GM19099 (cell line): ENCODE data around the gene MUL1.

Experiments used
- POLR2A ChIP-seq: IDR thresholded peaks from 3 replicates; pipeline ENCODE4 v1.6.1; 2011; ENCODE audit warnings: low read depth; ENCODE audit not compliant: insufficient read length; ENCODE audit errors: extremely low read depth

MUL1 gene, protein sequence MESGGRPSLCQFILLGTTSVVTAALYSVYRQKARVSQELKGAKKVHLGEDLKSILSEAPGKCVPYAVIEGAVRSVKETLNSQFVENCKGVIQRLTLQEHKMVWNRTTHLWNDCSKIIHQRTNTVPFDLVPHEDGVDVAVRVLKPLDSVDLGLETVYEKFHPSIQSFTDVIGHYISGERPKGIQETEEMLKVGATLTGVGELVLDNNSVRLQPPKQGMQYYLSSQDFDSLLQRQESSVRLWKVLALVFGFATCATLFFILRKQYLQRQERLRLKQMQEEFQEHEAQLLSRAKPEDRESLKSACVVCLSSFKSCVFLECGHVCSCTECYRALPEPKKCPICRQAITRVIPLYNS

DNA sequence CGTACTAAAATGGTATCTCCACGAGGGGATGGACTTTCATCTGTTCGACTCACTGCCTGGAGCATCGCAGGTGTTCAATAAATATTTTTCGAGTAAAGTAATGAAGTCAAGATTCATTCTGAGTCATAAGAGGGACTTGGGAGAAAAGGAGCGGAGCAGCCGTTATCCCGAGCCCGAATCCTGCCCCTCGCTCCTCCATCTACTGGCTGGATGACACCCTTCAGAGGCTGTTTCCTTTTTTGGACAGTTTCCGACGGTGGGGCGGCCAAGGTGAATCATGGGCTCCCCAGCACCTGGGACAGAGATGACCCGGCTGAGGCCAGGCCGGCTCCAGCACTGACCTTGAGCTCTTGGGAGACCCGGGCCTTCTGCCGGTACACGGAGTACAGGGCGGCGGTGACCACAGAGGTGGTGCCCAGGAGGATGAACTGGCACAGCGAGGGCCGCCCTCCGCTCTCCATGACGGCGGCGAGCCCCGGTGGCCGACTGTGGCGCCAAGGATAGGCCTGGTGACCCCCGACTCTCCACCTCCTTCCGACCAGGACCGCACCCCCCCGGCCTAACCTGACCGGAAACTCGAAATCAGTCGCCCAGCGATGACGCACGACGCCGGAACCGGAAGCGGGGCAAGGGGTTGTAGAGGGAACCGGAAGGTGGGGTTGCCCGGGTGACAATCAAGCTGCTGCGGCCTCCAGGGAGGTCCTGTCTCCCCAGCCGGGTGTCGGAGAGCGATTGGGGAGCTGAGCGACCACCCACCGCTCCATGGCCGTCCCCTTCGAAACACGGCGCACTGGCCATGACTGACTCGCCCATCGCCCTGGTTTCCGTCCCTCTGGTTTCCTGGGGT is at the start of gene MUL1:
Gene MUL1 (minus strand): TSS at position 588 of the 847 bp plus-strand sequence. CDS start 127 bp downstream, at position 461.
- TF ChIP-seq POLR2A, result peak; percentile 65

DNA sequence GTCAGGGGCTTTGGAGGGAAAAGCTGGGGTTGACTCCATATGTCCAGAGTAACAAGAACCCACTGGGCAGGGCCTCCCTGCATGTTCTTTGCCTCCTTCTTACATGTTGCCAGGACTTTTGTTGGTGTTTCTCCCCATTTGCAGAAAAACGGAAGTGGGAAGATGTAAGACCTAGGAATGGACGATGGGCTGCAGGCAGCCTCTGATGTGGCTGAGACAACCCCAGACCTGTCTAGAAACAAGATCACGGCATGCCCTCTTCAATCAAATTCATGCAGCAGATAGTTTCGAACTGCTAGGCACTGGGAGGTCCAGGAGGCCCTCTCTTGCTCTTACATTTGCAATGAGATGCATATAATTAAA is 47.8 kb upstream of the MUL1 start:
- TF ChIP-seq POLR2A, result no peak

DNA sequence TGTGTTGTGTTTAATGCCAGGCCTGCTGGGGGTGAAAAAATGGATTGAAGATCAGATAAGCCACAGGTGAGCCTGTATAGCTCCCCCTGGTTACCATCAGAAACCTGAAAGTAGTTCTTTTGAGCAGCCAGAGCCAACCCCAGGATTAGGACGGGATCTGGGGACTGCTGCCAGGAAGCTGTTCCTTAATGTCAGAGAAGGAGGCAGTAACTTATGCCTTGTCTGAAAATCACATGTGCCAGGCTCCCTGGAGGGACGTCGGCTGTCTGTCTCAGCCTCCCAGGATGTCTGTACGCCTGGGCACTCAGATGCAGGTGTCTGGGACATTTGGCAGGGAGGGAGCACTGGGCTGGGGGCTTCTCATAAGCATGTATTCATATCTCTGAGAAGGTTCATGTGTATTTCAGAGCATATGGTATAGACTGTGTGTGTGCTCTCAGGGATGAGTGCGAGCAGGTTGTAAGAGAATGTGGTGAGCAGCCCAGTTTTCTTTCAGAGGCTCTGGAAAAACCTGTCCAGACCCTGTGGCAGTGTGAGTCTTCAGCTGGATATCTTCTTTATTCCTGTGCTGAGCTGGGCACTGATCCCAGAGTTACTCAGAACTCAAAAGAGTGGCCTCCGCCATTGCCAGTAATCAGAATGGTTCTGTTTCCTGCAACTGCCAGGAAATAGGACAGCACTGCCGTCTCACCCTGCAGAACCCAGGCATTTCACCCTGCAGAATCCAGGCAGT is 47.2 kb upstream of the MUL1 start:
- TF ChIP-seq POLR2A, result no peak

DNA sequence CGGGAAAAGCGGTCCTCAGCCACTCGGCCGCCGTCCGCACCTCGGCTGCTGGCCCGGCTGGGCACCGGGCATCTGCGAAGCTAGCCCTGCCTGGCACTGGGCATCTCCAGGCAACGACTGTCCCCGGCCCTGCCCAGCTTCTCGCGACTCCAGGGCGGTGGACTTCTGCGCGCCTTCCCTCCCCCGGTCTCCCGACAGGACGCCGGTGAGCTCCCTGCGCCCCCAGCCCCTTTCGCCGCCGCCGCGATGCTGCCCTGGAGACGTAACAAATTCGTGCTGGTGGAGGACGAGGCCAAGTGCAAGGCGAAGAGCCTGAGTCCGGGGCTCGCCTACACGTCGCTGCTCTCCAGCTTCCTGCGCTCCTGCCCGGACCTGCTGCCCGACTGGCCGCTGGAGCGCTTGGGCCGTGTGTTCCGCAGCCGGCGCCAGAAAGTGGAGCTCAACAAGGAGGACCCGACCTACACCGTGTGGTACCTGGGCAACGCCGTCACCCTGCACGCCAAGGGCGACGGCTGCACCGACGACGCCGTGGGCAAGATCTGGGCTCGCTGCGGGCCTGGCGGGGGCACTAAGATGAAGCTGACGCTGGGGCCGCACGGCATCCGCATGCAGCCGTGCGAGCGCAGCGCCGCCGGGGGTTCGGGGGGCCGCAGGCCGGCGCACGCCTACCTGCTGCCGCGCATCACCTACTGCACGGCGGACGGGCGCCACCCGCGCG is 44.9 kb upstream of the MUL1 start:
- no peak for TF ChIP-seq POLR2A

DNA sequence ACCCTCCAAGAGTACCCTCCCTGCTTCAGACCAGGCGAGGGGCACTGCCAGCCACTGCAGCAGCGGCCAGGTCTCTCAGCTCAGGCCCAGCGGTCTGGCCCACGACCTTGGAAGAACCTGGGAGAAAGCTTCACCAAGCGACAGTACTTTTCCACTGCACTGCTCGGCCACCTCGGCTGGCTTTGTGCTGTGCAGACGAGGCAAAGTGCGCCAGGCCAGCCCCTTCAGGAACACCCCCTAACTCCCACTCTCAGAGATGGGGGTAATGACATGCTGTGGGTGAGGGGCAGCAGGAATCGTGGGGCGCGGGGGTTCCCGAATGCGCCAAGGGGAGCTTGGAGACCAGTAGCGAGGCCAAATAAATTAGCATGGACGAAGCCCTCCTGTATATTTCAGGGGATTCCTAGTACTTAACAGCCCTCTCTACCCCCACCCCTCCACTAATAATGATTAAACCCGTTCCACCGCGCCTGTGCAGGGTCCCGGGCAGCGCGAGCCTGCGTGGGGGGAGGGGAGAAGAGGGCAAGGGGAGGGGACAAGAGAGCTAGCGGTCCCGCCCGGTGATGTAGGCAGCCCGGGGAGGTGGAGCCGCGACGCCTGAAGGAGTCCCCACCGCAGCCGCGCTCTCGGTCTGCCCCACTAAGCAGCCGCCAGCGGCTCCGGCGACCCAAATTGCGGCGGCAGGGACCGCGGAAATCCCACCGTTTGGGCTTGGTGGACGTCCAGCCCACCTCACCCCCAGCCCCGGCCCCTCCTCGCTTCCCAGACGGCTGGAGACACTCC is 44.2 kb upstream of the MUL1 start, which contains the start of gene FAM43B:
Gene FAM43B (plus strand): TSS at position 629 of the 783 bp plus-strand sequence. CDS start 401 bp downstream, outside the sequence.
- no peak for TF ChIP-seq POLR2A

DNA sequence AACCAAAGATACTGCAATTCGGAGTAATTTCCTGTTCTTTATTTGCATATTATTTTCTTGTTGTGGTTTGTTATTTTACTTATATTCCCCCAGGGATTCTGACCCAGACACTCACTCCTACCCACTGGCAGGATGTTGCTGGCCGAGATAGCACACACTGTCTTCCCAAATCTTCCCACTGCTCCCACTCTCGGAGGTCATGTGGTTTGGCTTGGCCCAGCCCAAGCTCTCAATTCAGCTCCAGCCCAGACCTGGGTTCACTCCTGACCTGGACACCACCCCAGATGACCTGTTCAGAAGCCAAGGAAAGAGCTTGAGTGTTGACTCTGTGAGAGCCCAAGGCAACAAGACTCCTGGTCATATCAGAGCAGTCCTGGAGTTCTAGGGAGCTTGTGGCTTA is 43.2 kb upstream of the MUL1 start:
- no peak for TF ChIP-seq POLR2A

DNA sequence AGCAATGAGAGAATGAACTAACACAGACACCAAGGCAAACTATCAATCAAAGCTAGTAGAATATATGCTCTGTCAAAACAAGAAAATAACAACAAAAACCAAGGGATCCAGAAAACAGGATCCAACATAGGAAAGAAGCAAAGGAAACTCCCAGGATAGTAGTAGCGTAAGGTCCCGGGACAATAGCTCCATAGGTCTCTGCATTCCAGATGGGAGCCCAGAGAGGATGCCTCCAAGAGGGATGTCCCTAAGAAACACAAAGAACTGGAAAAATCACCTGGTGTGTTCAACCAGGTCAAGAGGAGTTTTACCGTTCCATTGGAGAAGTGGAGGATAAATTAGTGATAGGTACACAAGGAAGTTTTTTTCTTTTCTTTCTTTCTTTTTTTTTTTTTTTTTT is 38.7 kb upstream of the MUL1 start:
- TF ChIP-seq POLR2A, result no peak

DNA sequence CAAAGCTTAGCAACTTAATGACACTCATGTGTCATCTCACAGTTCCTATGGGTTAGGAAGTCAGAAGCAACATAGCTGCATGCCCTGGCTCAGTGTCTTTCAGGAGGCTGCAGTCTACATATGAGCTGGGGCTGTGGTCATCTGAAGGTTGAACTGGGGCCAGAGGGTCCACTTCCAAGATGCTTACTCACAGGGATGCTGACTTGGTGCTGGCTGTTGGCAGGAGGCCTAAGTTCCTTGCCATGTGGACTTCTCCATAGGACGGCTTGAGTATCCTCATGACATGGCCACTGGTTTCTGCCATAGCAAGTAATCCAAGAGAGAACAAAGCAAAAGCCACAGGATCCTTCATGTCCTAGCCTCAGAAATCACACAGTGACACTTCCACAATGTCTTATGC is 32.3 kb upstream of the MUL1 start:
- no peak for TF ChIP-seq POLR2A

DNA sequence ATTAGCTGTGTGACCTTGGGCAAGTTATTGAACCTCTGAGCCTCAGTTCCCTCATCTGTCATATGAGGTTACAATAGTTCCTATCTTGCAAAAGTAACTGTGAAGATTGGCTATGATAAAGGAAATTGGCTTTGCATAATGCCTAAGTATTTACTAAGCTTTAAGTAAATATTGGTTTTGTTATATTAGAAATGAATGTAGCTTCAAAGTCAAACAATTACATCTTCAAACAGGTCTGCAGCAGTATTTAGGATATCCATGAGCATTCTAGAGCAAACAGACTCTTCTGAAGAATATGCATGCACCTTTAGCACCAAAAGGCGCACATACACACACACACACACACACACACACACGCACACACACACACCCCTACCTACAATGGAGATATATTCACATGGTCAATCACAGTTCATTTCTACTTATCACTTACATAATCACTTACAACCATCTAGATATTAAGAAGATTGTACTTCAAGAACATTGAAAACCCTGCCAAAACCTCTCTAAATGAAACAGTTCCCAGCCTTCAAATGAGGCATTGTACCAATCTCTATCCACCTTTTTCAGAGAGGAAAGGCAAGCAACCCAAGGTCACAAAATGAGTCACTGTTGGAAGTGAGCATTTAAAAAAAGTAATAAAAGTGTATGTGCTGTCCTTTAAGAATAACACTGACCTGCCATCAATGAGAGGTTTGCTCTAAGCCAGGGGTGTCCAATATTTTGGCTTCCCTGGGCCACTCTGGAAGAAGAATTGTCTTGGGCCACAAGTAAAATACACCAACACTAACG is 31.0 kb upstream of the MUL1 start:
- TF ChIP-seq POLR2A, result no peak

DNA sequence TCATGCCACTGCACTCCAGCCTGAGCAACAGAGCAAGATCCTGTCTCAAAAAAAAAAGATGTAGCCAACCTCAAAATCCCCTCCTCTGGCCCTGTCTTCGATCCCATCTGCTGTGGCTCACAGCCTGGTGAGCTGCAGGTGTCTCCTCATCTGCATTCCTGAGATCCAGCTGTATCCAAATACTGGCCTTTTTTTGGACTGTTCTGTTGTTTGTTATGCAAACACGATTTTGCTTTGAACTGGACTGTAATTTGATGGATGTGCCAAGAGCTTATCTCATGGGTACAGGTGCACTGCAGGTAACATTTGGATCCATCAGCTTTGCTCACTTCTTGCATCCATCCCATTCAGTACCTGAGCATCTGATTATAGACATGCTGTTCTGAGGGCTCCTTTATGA is 30.3 kb upstream of the MUL1 start:
- no peak for TF ChIP-seq POLR2A

DNA sequence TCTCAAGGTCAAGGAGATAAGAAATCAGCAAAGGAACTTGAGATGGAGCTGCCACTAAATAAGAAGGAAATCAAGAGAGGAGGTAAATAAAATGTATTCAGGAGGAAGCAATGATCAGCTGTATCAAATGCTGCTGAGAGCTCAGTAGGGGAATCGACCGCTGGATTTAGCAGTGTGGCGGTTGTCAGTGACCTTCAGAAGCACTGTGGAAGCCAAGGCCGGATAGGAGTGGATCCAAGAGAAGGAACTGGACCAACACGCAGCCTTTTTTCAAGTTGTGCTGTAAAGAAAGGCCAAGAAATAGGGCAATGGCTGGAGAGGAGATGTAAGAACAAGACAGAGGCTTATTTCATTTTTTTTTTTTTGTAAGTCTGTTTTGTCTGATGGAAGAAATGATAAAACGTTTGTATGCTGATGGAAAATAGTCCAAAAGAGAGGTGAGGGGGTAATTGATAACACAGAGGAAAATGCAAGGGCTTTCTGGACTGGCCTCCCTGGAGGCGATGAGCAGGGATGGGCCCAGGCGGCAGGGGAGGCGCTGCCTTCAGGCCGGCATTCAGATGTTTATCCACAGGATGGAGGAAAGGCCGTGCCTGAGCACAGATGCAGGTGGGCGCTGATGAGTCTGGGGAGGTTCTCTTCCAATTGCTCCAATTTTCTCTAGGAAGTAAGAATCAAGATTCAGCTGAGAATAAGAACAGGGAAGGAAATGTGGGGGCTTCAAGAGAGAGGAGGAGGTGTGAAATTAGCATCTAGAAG is 26.9 kb upstream of the MUL1 start:
- no peak for TF ChIP-seq POLR2A

DNA sequence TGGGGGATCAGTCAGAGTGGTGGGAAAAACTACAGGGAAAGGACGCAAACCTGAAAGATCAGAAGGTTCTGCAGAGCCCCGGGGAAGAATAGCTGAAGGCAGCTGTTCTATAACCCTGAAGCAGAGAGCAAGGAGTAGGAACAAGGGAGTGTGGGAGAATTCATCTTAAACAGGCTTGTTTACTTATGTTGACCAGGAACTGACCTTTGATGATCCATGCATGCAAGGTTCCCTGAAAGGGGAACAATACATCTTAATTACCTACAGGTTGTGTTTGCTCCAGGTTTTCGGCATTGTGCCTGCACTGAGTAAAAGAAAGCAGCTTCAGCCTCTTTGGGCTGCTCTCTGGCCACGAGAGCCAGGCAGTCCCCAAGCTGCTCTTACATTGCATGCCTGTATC is 25.7 kb upstream of the MUL1 start:
- no peak for TF ChIP-seq POLR2A
